SK-N-SH (cell line): ENCODE results near the gene LECT2. TPM values are rescaled to one million over a fixed set of nuclear protein-coding genes. Genes with fewer than 3 reads are reported as not detected.

Experiments used
- CTCF ChIA-PET: fragments of 300-600, 350-600 bp; formaldehyde crosslinking; extraction: SDS; loops from one replicate; lab custom pipeline; 2021; lab: Yijun Ruan, JAX
- POLR2A ChIA-PET: fragments of 350-600 bp; sonication (Branson Sonifier 250); formaldehyde crosslinking; extraction: SDS; loops from one replicate; lab custom pipeline; 2020; ENCODE audit warnings: antibody characterized with exemption, inconsistent platforms; lab: Yijun Ruan, JAX
- DNase-seq: peaks from one replicate; pipeline ENCODE4 v3.0.0; 2012
- H2AFZ ChIP-seq: fragments of 200-600 bp; sonication (generic); 2 replicates; pipeline ENCODE4 v1.8.1; 2016; ENCODE audit warnings: antibody characterized with exemption, mild to moderate bottlenecking, low read depth
- H3F3A ChIP-seq: fragments of 200-600 bp; sonication (generic); replicated peaks from 2 replicates; pipeline ENCODE3; 2016; ENCODE audit warnings: antibody characterized with exemption, mild to moderate bottlenecking; ENCODE audit not compliant: insufficient read depth
- H3K27ac ChIP-seq, 2 experiments: fragments of 200-500 bp in 1 of 2; fragments of 200-600 bp in 1 of 2; sonication (Bioruptor generic) in 1 of 2; sonication (generic), shearing (Covaris generic) in 1 of 2; 2 replicates each; pipeline versions ENCODE4 v1.5.1 to v1.6.1; 2014 to 2016; ENCODE audit warnings: low read depth in 2 of 2, inconsistent platforms in 1 of 2, low read length in 1 of 2, mild to moderate bottlenecking in 1 of 2, mixed read lengths in 1 of 2
- H3K27me3 ChIP-seq: fragments of 200-600 bp; sonication (generic), shearing (Covaris generic); 2 replicates; pipeline ENCODE4 v1.6.1; 2016; ENCODE audit warnings: mixed run types; ENCODE audit not compliant: insufficient read depth
- H3K36me3 ChIP-seq, 2 experiments: fragments of 200-500 bp in 1 of 2; fragments of 200-600 bp in 1 of 2; sonication (Bioruptor generic) in 1 of 2; sonication (generic) in 1 of 2; replicated peaks in 1 of 2; 2 replicates each; pipeline versions ENCODE3 to v1.5.1; 2014 to 2016; ENCODE audit warnings: low read length in 1 of 2, mild to moderate bottlenecking in 1 of 2; ENCODE audit not compliant: insufficient read depth in 2 of 2, control insufficient read depth in 1 of 2
- H3K4me1 ChIP-seq, 2 experiments: fragments of 200-500 bp in 1 of 2; fragments of 200-600 bp in 1 of 2; sonication (Bioruptor generic) in 1 of 2; sonication (generic), shearing (Covaris generic) in 1 of 2; 2 replicates each; pipeline versions ENCODE4 v1.5.1 to v1.6.1; 2014 to 2016; ENCODE audit warnings: low read depth in 1 of 2, low read length in 1 of 2, mixed run types in 1 of 2; ENCODE audit not compliant: insufficient read depth in 2 of 2, control insufficient read depth in 1 of 2
- H3K4me2 ChIP-seq: fragments of 200-600 bp; sonication (generic), shearing (Covaris generic); 2 replicates; pipeline ENCODE4 v1.6.1; 2017; ENCODE audit warnings: mixed run types
- H3K4me3 ChIP-seq, 2 experiments: fragments of 200-500 bp in 1 of 2; fragments of 200-600 bp in 1 of 2; sonication (Bioruptor generic) in 1 of 2; sonication (generic), shearing (Covaris generic) in 1 of 2; 2 replicates each; pipeline versions ENCODE4 v1.5.1 to v1.8.1; 2014 to 2016; ENCODE audit warnings: low read depth in 2 of 2, inconsistent platforms in 1 of 2, low read length in 1 of 2, mild to moderate bottlenecking in 1 of 2, mixed read lengths in 1 of 2, moderate library complexity in 1 of 2
- H3K79me2 ChIP-seq: fragments of 200-600 bp; sonication (generic); 2 replicates; pipeline ENCODE4 v1.8.1; 2017; ENCODE audit warnings: mild to moderate bottlenecking; ENCODE audit not compliant: insufficient read depth
- H3K9ac ChIP-seq: fragments of 200-600 bp; sonication (generic); 2 replicates; pipeline ENCODE4 v1.6.1; 2017; ENCODE audit warnings: mixed run types
- H3K9me2 ChIP-seq: fragments of 200-600 bp; sonication (generic); 2 replicates; pipeline ENCODE4 v1.6.1; 2017; ENCODE audit warnings: mixed run types
- H3K9me3 ChIP-seq: fragments of 200-600 bp; sonication (generic); 2 replicates; pipeline ENCODE4 v1.6.1; 2017; ENCODE audit warnings: mixed run types, mild to moderate bottlenecking, moderate library complexity
- H4K20me1 ChIP-seq: fragments of 200-600 bp; sonication (generic); 2 replicates; pipeline ENCODE4 v1.6.1; 2017; ENCODE audit warnings: mild to moderate bottlenecking, mixed run types; ENCODE audit not compliant: insufficient read depth
- CHD2 ChIP-seq: fragments of 150-350 bp; IDR thresholded peaks from 2 replicates; pipeline ENCODE4 v1.6.1; 2018; ENCODE audit warnings: low read length; ENCODE audit not compliant: partially characterized antibody
- EP300 ChIP-seq, 2 experiments: IDR thresholded peaks; 2 replicates each; pipeline versions ENCODE4 v1.4.0 to v1.6.1; 2012; ENCODE audit warnings: borderline replicate concordance in 1 of 2, low read depth in 1 of 2, low read length in 1 of 2
- FOSL2 ChIP-seq: IDR thresholded peaks from 2 replicates; pipeline ENCODE4 v1.4.0; 2012; ENCODE audit warnings: low read depth, mild to moderate bottlenecking, moderate library complexity, borderline replicate concordance
- JUND ChIP-seq: IDR thresholded peaks from 2 replicates; pipeline ENCODE4 v1.4.0; 2012
- MAX ChIP-seq: IDR thresholded peaks from 2 replicates; pipeline ENCODE4 v1.4.0; 2012; ENCODE audit warnings: low read depth
- MEF2A ChIP-seq: IDR thresholded peaks from 2 replicates; pipeline ENCODE4 v1.4.0; 2012; ENCODE audit warnings: low read depth, borderline replicate concordance
- MXI1 ChIP-seq: IDR thresholded peaks from 2 replicates; pipeline ENCODE4 v1.6.1; 2012; ENCODE audit warnings: mild to moderate bottlenecking, low read depth, low read length, improper control_type of control experiment
- NFIC ChIP-seq: IDR thresholded peaks from 2 replicates; pipeline ENCODE4 v1.4.0; 2012; ENCODE audit warnings: borderline replicate concordance
- PBX3 ChIP-seq: IDR thresholded peaks from 2 replicates; pipeline ENCODE4; 2012
- POLR2AphosphoS5 ChIP-seq: IDR thresholded peaks from 2 replicates; pipeline ENCODE4 v1.6.1; 2012; ENCODE audit warnings: low read depth, low read length
- RCOR1 ChIP-seq: fragments of 150-350 bp; IDR thresholded peaks from 2 replicates; pipeline ENCODE4 v1.6.1; 2017; ENCODE audit warnings: antibody characterized with exemption, low read length
- RFX5 ChIP-seq: IDR thresholded peaks from 2 replicates; pipeline ENCODE4 v1.6.1; 2012; ENCODE audit warnings: mild to moderate bottlenecking, improper control_type of control experiment, low read length
- SIN3A ChIP-seq: IDR thresholded peaks from 2 replicates; pipeline ENCODE4 v1.6.1; 2012; ENCODE audit warnings: low read depth, mild to moderate bottlenecking, low read length, moderate library complexity, borderline replicate concordance
- SMC3 ChIP-seq: IDR thresholded peaks from 2 replicates; pipeline ENCODE4 v1.6.1; 2012; ENCODE audit warnings: low read depth, low read length, improper control_type of control experiment
- TCF12 ChIP-seq: IDR thresholded peaks from 2 replicates; pipeline ENCODE4 v1.4.0; 2012
- TEAD4 ChIP-seq: IDR thresholded peaks from 2 replicates; pipeline ENCODE4 v1.4.0; 2012; ENCODE audit warnings: mild to moderate bottlenecking, borderline replicate concordance; ENCODE audit not compliant: insufficient read depth
- USF2 ChIP-seq: fragments of 150-350 bp; IDR thresholded peaks from 2 replicates; pipeline ENCODE4 v1.6.1; 2017; ENCODE audit warnings: antibody characterized with exemption, low read length, low read depth, borderline replicate concordance
- WGBS: methylation state at CpG from one replicate; pipeline ENCODE4 v1.1.6; 2017; ENCODE audit warnings: low lambda C conversion rate; 5-methylcytosine and 5-hydroxymethylcytosine counted together
- polyA plus RNA-seq, 3 experiments: library from polyadenylated mRNA; depleted of rRNA; stranded (reverse); fragments of >200 nt; gene quantifications; 2 replicates each; pipeline ENCODE4 v1.2.3, GENCODE V29; 2012

LECT2 gene
- polyA plus RNA-seq, 1 of the 3 experiments (the other 2 are of a cell fraction): 0.18 TPM

GRCh38 chr5:135986891-135987401, 32.2 kb upstream of the LECT2 start:
- Histone ChIP-seq H3K79me2 (no peaks in the 10 kb centered on the region), H3K4me1 (peaks cover 6 to 7% of the 10 kb centered on the region in 2 experiments; a peak in 2 of 4 replicates), H4K20me1 (no peaks in the 10 kb centered on the region), H3F3A (peaks cover 30% of the 10 kb centered on the region), H3K9me2 (no peaks in the 10 kb centered on the region), H3K4me3 (no peak overlapping the region), H3K27me3 (no peaks in the 10 kb centered on the region), H3K9me3 (peaks cover 4% of the 10 kb centered on the region), H3K4me2 (no peak overlapping the region; the same call in 1 of the 2 replicates), H3K27ac (peak overlapping the region in 1 of 2 experiments; percentile 69; a peak in 2 of 4 replicates), H3K9ac (peak overlapping the region; percentile 7; the same call in 1 of the 2 replicates), H3K36me3 (no peaks in the 10 kb centered on the region), H2AFZ (0 out of 2 replicates have a peak overlapping the region, but pooled peaks have one; percentile 29)
- CTCF ChIA-PET: interaction anchor here (1.2 to 1.5 kb wide), 2 partner anchors 42 to 44 kb away, joined by 4 to 6 read pairs; no protein-coding TSS in a partner anchor
- WGBS: 66% methylated on average over 3 of the region's 3 CpGs
- POLR2A ChIA-PET: no interaction called here
- no peak for DNase-seq
- TF ChIP-seq NFIC: no peak
- TF ChIP-seq CHD2: no peak
- TF ChIP-seq EP300 (IDR thresholded peaks at IDR 0.05; ENCODE audit: borderline replicate concordance in 1 of 2, low read depth in 1 of 2, low read length in 1 of 2): no peak
- TF ChIP-seq TCF12: no peak
- no peak for TF ChIP-seq SIN3A
- no peak for TF ChIP-seq PBX3
- no peak for TF ChIP-seq MXI1

GRCh38 chr5:135986401-135986800, 31.6 kb upstream of the LECT2 start:
- Histone ChIP-seq H3K27ac (peak overlapping the region in 1 of 2 experiments; percentile 69; a peak in 2 of 4 replicates), H4K20me1 (no peaks in the 10 kb centered on the region), H3K9ac (peak overlapping the region; percentile 7; the same call in 1 of the 2 replicates), H3K4me3 (no peak overlapping the region), H2AFZ (0 out of 2 replicates have a peak overlapping the region, but pooled peaks have one; percentile 29), H3K4me2 (no peak overlapping the region), H3K79me2 (no peaks in the 10 kb centered on the region), H3K4me1 (peaks cover 6 to 7% of the 10 kb centered on the region in 2 experiments; a peak in 2 of 4 replicates)
- POLR2A ChIA-PET: no interaction called here
- DNase-seq: no peak
- CTCF ChIA-PET: interaction anchor here (0.5 to 1.5 kb wide), 3 partner anchors 9 to 45 kb away, joined by 3 to 6 read pairs (median 4); no protein-coding TSS in a partner anchor
- 96% methylated on average over 3 of the region's 3 CpGs for WGBS
- no peak for TF ChIP-seq POLR2AphosphoS5
- no peak for TF ChIP-seq MAX
- TF ChIP-seq MEF2A: no peak
- TF ChIP-seq RCOR1: no peak
- no peak for TF ChIP-seq SIN3A
- TF ChIP-seq RFX5: no peak
- no peak for TF ChIP-seq FOSL2
- TF ChIP-seq USF2: no peak
- TF ChIP-seq CHD2: no peak
- TF ChIP-seq NFIC: no peak
- no peak for TF ChIP-seq JUND
- TF ChIP-seq SMC3: no peak
- TF ChIP-seq TEAD4: no peak
- TF ChIP-seq, all 33 proteins: peak for 0
- H3K9me2 ChIP-seq: no peaks in the 10 kb centered on the region
- H3K36me3 ChIP-seq: no peaks in the 10 kb centered on the region
- H3F3A ChIP-seq: peaks cover 30% of the 10 kb centered on the region
- H3K27me3 ChIP-seq: no peaks in the 10 kb centered on the region
- peaks cover 4% of the 10 kb centered on the region for H3K9me3 ChIP-seq
